Prostate gland (tissue), 2 donors: ENCODE measurements around the gene S100A13. TPM values are rescaled to one million over a fixed set of nuclear protein-coding genes. Genes with fewer than 3 reads are reported as not detected.
"Not testable (repeated sequence)": the region's sequence is repeated elsewhere in the genome, so short reads cannot be mapped to it uniquely, and the experiment has no call there.

ENCODE experiments used
- DNase-seq: peaks from one replicate; pipeline ENCODE4 v3.0.0-alpha.2; 2019; ENCODE audit warnings: low spot score
- H3K27ac ChIP-seq, 2 donors: fragments of 200-600 bp; sonication (generic); 2 replicates each; pipeline ENCODE4 v1.5.1; 2017 to 2019
- H3K27me3 ChIP-seq: fragments of 200-600 bp; sonication (generic); replicated peaks from 2 replicates; pipeline ENCODE4 v1.5.1; 2019; ENCODE audit not compliant: insufficient read depth
- H3K36me3 ChIP-seq, 2 donors: fragments of 200-600 bp; sonication (generic); 1 replicate in 1 of 2; 2 replicates in 1 of 2; pipeline versions ENCODE4 v1.5.1 to v1.8.1; 2017 to 2019
- H3K4me1 ChIP-seq: fragments of 200-600 bp; sonication (generic); replicated peaks from 2 replicates; pipeline ENCODE4 v1.5.1; 2019
- H3K4me3 ChIP-seq, 2 donors: fragments of 200-600 bp; sonication (generic); 2 replicates each; pipeline ENCODE4 v1.5.1; 2017 to 2019
- H3K9me3 ChIP-seq: fragments of 200-600 bp; sonication (generic); 2 replicates; pipeline ENCODE4 v1.5.1; 2017
- POLR2A ChIP-seq: fragments of 450-650 bp; IDR thresholded peaks from one replicate; pipeline ENCODE4 v1.6.1; 2016; ENCODE audit warnings: antibody characterized with exemption, mild to moderate bottlenecking
- POLR2AphosphoS5 ChIP-seq: sonication (generic); formaldehyde crosslinking; IDR thresholded peaks from one replicate; pipeline ENCODE4 v1.6.1; 2017; ENCODE audit warnings: antibody characterized with exemption
- WGBS: methylation state at CpG from one replicate; pipeline ENCODE4 v1.1.5; 2018; 5-methylcytosine and 5-hydroxymethylcytosine counted together
- intact Hi-C: fragments of 100-400 bp; cut with DNase I; formaldehyde crosslinking; loops from one replicate; pipeline ENCODE4 v1.14.2; 2022
- total RNA-seq, 2 donors: library from RNA; depleted of rRNA; stranded (reverse); fragments of >200 nt; gene quantifications; one replicate each; pipeline ENCODE4 v1.1.0, GENCODE V29; 2016
- TF ChIP-seq, protein P1 (sequence below), 4 experiments: fragments of 200-600 bp in 2 of 4; fragments of 450-650 bp in 2 of 4; sonication (generic) in 2 of 4; IDR thresholded peaks; 1 replicate in 3 of 4; 2 replicates in 1 of 4; pipeline ENCODE4 v1.5.1; 2016 to 2019; ENCODE audit warnings: antibody characterized with exemption in 4 of 4, mild to moderate bottlenecking in 2 of 4, moderate library complexity in 2 of 4

Gene S100A13
- total RNA-seq, 2 donors from 2014 or later = 53.3 to 96.5 TPM

GRCh38 chr1:153578936-153579335 lies 48.4 kb downstream of the S100A13 start:
- Histone ChIP-seq H3K27me3 (no peaks in the 10 kb centered on the region), H3K4me1 (no peaks in the 10 kb centered on the region), H3K27ac (no peak overlapping the region), H3K9me3 (no peaks in the 10 kb centered on the region), H3K36me3 (no peaks in the 10 kb centered on the region), H3K4me3 (no peak overlapping the region)
- whole genome bisulfite sequencing = 77% methylated on average over 3 of the region's 3 CpGs
- no peak for DNase-seq
- intact Hi-C loops = no loop called here
- TF ChIP-seq POLR2A = no peak
- TF ChIP-seq, protein P1, sequence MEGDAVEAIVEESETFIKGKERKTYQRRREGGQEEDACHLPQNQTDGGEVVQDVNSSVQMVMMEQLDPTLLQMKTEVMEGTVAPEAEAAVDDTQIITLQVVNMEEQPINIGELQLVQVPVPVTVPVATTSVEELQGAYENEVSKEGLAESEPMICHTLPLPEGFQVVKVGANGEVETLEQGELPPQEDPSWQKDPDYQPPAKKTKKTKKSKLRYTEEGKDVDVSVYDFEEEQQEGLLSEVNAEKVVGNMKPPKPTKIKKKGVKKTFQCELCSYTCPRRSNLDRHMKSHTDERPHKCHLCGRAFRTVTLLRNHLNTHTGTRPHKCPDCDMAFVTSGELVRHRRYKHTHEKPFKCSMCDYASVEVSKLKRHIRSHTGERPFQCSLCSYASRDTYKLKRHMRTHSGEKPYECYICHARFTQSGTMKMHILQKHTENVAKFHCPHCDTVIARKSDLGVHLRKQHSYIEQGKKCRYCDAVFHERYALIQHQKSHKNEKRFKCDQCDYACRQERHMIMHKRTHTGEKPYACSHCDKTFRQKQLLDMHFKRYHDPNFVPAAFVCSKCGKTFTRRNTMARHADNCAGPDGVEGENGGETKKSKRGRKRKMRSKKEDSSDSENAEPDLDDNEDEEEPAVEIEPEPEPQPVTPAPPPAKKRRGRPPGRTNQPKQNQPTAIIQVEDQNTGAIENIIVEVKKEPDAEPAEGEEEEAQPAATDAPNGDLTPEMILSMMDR (IDR thresholded peaks at IDR 0.05) = no peak
- TF ChIP-seq POLR2AphosphoS5 = no peak

GRCh38 chr1:153578490-153578889 lies 48.8 kb downstream of the S100A13 start:
- H3K27me3 ChIP-seq = no peaks in the 10 kb centered on the region

DNA sequence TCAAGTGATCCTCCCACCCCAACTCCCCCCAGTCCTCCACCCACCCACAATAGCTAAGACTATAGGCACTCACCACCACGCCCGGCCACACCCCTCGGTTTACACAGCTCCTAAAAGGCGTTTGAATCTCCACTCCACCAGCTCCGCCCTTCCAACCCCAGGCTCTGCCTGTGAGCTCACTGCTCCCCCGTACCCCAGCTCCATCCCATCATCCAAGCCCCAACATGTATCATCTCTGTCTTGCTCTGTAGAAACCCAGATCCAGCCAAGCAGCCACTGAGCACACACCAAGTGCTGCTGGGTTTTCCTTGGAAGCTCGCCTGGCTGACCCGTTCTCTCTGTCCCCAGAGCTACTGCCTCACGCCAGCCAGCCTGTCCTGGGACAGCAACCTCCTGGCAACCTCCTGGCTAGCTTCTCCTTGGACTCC lies 49.7 kb downstream of the S100A13 start:
- H3K4me1 ChIP-seq = no peaks in the 10 kb centered on the region
- WGBS = 40% methylated on average over 9 of the region's 9 CpGs

More at GRCh38 chr1:153578490-153578889, 48.8 kb downstream of the S100A13 start:
- intact Hi-C loops = no loop called here
- no peak for DNase-seq
- no peak overlapping the region for H3K27ac ChIP-seq
- H3K36me3 ChIP-seq = no peaks in the 10 kb centered on the region
- H3K4me3 ChIP-seq = no peak overlapping the region
- TF ChIP-seq POLR2A (no peak), POLR2AphosphoS5 (no peak)
- TF ChIP-seq, protein P1 (IDR thresholded peaks at IDR 0.05) = no peak
- H3K4me1 ChIP-seq = no peaks in the 10 kb centered on the region
- no peaks in the 10 kb centered on the region for H3K9me3 ChIP-seq

DNA sequence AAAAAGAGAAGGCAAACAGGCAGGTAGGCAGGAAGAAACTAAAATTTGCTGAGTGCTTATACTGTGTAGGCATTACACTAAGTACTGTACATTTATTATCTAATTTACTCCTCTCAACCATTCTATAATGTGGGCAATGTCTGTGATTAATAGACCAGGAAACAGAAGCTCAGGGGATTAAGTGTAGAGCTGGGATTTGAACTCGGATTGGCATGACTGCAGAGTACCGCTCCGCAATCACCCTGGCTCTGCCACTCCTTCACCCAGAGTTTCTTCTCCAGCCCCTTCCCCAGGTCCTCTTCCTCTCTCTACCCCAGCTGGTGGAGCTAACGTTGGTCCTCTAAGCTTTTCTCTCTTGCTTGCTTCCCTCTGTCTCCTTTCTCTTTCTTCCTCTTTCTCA lies 50.2 kb downstream of the S100A13 start:
- Histone ChIP-seq H3K36me3 (no peaks in the 10 kb centered on the region), H3K4me3 (no peak overlapping the region), H3K27me3 (no peaks in the 10 kb centered on the region), H3K27ac (no peak overlapping the region), H3K4me1 (no peaks in the 10 kb centered on the region), H3K9me3 (no peaks in the 10 kb centered on the region)
- 75% methylated on average over 4 of the region's 4 CpGs for WGBS
- DNase-seq = no peak
- TF ChIP-seq, protein P1 (IDR thresholded peaks at IDR 0.05) = no peak
- TF ChIP-seq POLR2AphosphoS5 (no peak), POLR2A (no peak)
- intact Hi-C loops = no loop called here

More for the DNA sequence above, 49.7 kb downstream of the S100A13 start:
- Histone ChIP-seq H3K27me3 (no peaks in the 10 kb centered on the region), H3K27ac (no peak overlapping the region), H3K4me3 (no peak overlapping the region), H3K36me3 (no peaks in the 10 kb centered on the region), H3K9me3 (no peaks in the 10 kb centered on the region)
- no peak for TF ChIP-seq POLR2A
- TF ChIP-seq, protein P1 (IDR thresholded peaks at IDR 0.05) = no peak
- TF ChIP-seq POLR2AphosphoS5 = no peak
- no peak for DNase-seq
- intact Hi-C loops = no loop called here

DNA sequence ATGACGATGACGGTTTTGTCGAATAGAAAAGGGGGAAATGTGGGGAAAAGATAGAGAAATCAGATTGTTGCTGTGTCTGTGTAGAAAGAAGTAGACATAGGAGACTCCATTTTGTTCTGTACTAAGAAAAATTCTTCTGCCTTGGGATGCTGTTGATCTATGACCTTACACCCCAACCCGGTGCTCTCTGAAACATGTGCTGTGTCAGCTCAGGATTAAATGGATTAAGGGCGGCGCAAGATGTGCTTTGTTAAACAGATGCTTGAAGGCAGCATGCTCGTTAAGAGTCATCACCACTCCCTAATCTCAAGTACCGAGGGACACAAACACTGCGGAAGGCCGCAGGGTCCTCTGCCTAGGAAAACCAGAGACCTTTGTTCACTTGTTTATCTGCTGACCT lies 51.8 kb downstream of the S100A13 start:
- H3K4me1 ChIP-seq, H3K4me3 ChIP-seq, H3K9me3 ChIP-seq, DNase-seq, intact Hi-C loops, H3K27me3 ChIP-seq, H3K27ac ChIP-seq, H3K36me3 ChIP-seq: not testable (repeated sequence)
- whole genome bisulfite sequencing = 94% methylated on average over 10 of the region's 10 CpGs

DNA sequence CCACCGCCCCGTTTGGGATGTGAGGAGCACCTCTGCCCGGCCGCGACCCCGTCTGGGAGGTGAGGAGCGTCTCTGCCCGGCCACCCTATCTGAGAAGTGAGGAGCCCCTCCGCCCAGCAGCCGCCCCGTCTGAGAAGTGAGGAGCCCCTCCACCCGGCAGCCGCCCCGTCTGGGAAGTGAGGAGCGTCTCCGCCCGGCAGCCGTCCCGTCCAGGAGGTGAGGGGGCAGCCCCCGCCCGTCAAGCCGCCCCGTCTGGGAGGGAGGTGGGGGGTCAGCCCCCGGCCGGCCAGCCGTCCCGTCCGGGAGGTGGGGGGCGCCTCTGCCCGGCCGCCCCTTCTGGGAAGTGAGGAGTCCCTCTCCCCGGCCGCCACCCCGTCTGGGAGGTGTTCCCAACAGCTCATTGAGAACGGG lies 52.2 kb downstream of the S100A13 start:
- H3K4me3 ChIP-seq, intact Hi-C loops, H3K27ac ChIP-seq, H3K36me3 ChIP-seq, H3K9me3 ChIP-seq, H3K4me1 ChIP-seq, DNase-seq, H3K27me3 ChIP-seq: not testable (repeated sequence)
- 96% methylated on average over 35 of the region's 35 CpGs for WGBS
